ENCODE measurements around the gene DUSP16. TPM values are rescaled to one million over a fixed set of nuclear protein-coding genes. Genes with fewer than 3 reads are reported as not detected.

DUSP16 gene
- total and polyA plus RNA-seq, 2 of the 8 experiments (the other 6 are each of a cell fraction or from before 2014, with no cell fraction given) = 31.6 to 55.9 TPM

DNA sequence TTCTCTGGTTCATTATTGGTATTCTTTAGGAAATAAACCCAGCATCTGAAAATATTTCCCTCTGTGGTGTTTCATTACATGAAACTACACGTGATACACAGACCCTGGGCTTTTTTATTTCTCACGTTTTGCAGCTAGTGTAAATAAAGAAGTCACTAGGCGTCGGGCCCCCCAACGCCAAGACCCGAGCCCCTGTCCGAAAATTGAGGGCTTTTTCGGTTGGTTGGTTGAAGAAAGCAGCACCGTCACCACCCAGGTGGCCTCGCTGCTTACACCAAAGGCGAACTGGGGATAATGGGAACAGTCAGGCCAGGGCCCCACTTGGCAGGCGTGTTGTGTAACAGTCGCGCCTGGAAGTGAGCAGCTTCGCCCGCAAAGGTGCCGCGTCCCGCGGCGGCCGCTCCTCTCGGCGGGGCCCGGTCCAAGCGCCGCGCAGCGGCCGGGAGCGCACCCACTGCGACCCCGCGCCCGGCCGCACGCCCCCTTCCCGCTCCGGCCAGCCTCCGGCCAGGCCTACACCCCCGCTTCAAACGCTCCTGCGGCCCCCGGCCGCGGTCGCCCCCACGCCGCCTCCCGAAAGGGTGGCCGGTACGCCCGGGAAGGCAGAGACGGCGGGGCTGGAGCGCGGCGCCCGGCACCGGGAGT lies 1.2 kb downstream of the DUSP16 start (continued):
- no peak for TF ChIP-seq HDAC2 (IDR thresholded peaks at IDR 0.05; ENCODE audit: borderline replicate concordance in 1 of 2, low read depth in 2 of 2, low read length in 2 of 2)
- peak; percentile 48; the same call in 1 of the 2 replicates for TF ChIP-seq TAF1 (IDR thresholded peaks at IDR 0.05; ENCODE audit: low read depth, low read length)
- TF ChIP-seq, protein P1, sequence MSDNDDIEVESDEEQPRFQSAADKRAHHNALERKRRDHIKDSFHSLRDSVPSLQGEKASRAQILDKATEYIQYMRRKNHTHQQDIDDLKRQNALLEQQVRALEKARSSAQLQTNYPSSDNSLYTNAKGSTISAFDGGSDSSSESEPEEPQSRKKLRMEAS (IDR thresholded peaks at IDR 0.05) = peak; percentile 5; the same call in 1 of the 2 replicates
- no peak for TF ChIP-seq ZNF274 (IDR thresholded peaks at IDR 0.05; ENCODE audit: borderline replicate concordance, extremely low read depth, low read length)
- TF ChIP-seq TCF12 (IDR thresholded peaks at IDR 0.05; ENCODE audit: low read depth, low read length) = no peak
- no peak; a peak in 1 of 4 replicates for TF ChIP-seq RAD21 (IDR thresholded peaks at IDR 0.05 in 1 of 2, conservative IDR thresholded peaks at IDR 0.05 in 1 of 2; ENCODE audit: low read depth in 2 of 2, low read length in 2 of 2)
- peak; percentile 16; the same call in 1 of the 2 replicates for TF ChIP-seq TBP (IDR thresholded peaks at IDR 0.05; ENCODE audit: low read depth, low read length)
- no peak for TF ChIP-seq BRCA1 (IDR thresholded peaks at IDR 0.05; ENCODE audit: low read depth, low read length)
- TF ChIP-seq TAF7 (optimal IDR thresholded peaks at IDR 0.05; ENCODE audit: borderline replicate concordance, low read depth, low read length) = peak; percentile 14
- no peak for TF ChIP-seq KDM1A (IDR thresholded peaks at IDR 0.05; ENCODE audit: borderline replicate concordance, low read length)
- TF ChIP-seq BACH1 (IDR thresholded peaks at IDR 0.05; ENCODE audit: low read length) = no peak
- no peak for TF ChIP-seq CTBP2 (IDR thresholded peaks at IDR 0.05; ENCODE audit: borderline replicate concordance, insufficient read depth, insufficient read length, low read length)
- no peak for TF ChIP-seq BCL11A (IDR thresholded peaks at IDR 0.05; ENCODE audit: low read depth in 2 of 2, low read length in 2 of 2)
- no peak for TF ChIP-seq CREB1 (IDR thresholded peaks at IDR 0.05)
- TF ChIP-seq KDM4A (IDR thresholded peaks at IDR 0.05; ENCODE audit: low read depth, low read length, severe bottlenecking) = no peak
- peak; percentile 57; the same call in 1 of the 2 replicates for TF ChIP-seq PHF8 (conservative IDR thresholded peaks at IDR 0.05; ENCODE audit: low read depth, low read length)
- TF ChIP-seq EZH2 (IDR thresholded peaks at IDR 0.05; ENCODE audit: low read depth, low read length, severe bottlenecking) = no peak
- TF ChIP-seq ASH2L (IDR thresholded peaks at IDR 0.05; ENCODE audit: low read length) = peak; percentile 83
- TF ChIP-seq SP2 (IDR thresholded peaks at IDR 0.05; ENCODE audit: low read length) = no peak
- TF ChIP-seq FOSL1 (IDR thresholded peaks at IDR 0.05; ENCODE audit: insufficient read depth, low read depth, low read length) = no peak
- TF ChIP-seq POLR2AphosphoS5 (IDR thresholded peaks at IDR 0.05; ENCODE audit: low read depth, low read length) = peak; percentile 72
- TF ChIP-seq CBX8 (IDR thresholded peaks at IDR 0.05; ENCODE audit: borderline replicate concordance, low read depth, low read length) = no peak
